SU-DHL-6 (cell line): ENCODE data around the gene TNN.

Source experiments
- H2AFZ ChIP-seq: fragments of 200-600 bp; sonication (generic); 2 replicates; pipeline ENCODE4 v1.6.1; 2014; ENCODE audit warnings: low read depth, mild to moderate bottlenecking, moderate library complexity, mixed read lengths, antibody characterized with exemption, low read length; ENCODE audit not compliant: severe bottlenecking
- H3F3A ChIP-seq: fragments of 200-600 bp; shearing (Covaris generic); 2 replicates; pipeline ENCODE4 v1.6.0; 2016; ENCODE audit warnings: antibody characterized with exemption, mild to moderate bottlenecking; ENCODE audit not compliant: insufficient read depth
- H3K27ac ChIP-seq: fragments of 200-600 bp; sonication (generic); 2 replicates; pipeline ENCODE4 v1.5.1; 2016; ENCODE audit warnings: low read depth, mild to moderate bottlenecking, low read length, moderate library complexity, mixed read lengths
- H3K27me3 ChIP-seq: fragments of 200-600 bp; sonication (generic), shearing (Covaris generic); 2 replicates; pipeline ENCODE4 v1.6.0; 2014; ENCODE audit warnings: mild to moderate bottlenecking, low read length
- H3K36me3 ChIP-seq: fragments of 200-600 bp; sonication (generic); 2 replicates; pipeline ENCODE4 v1.6.1; 2014; ENCODE audit warnings: mild to moderate bottlenecking, low read length, mixed read lengths
- H3K4me2 ChIP-seq: fragments of 300-600, 200-600 bp; shearing (Covaris generic), sonication (generic); 2 replicates; pipeline ENCODE4 v1.6.0; 2014; ENCODE audit warnings: low read length, low read depth, mild to moderate bottlenecking; ENCODE audit not compliant: poor library complexity, severe bottlenecking
- H3K4me3 ChIP-seq: fragments of 200-600 bp; sonication (generic); 2 replicates; pipeline ENCODE4 v1.5.1; 2014; ENCODE audit warnings: antibody characterized with exemption, low read length, mild to moderate bottlenecking, mixed read lengths; ENCODE audit not compliant: insufficient read depth, poor library complexity, severe bottlenecking
- H3K79me2 ChIP-seq: fragments of 200-600 bp; sonication (generic); 2 replicates; pipeline ENCODE4 v1.6.1; 2014; ENCODE audit warnings: mild to moderate bottlenecking, low read length, moderate library complexity; ENCODE audit not compliant: insufficient read depth
- H3K9ac ChIP-seq: fragments of 200-600 bp; sonication (generic); 2 replicates; pipeline ENCODE4 v1.7.0; 2014; ENCODE audit warnings: mild to moderate bottlenecking, low read length
- H3K9me2 ChIP-seq: fragments of 200-600 bp; sonication (generic); replicated peaks from 2 replicates; pipeline ENCODE4 v1.6.1; 2014; ENCODE audit warnings: low read length; ENCODE audit not compliant: insufficient read depth
- H3K9me3 ChIP-seq: fragments of 200-600 bp; sonication (generic); 2 replicates; pipeline ENCODE4 v1.6.1; 2014; ENCODE audit warnings: low read length, mixed read lengths; ENCODE audit not compliant: insufficient read depth
- H4K20me1 ChIP-seq: fragments of 200-600 bp; sonication (generic); 2 replicates; pipeline ENCODE4 v1.6.1; 2014; ENCODE audit warnings: low read depth, mild to moderate bottlenecking, antibody characterized with exemption, low read length, moderate library complexity, mixed read lengths
- EZH2phosphoT487 ChIP-seq: fragments of 200-600 bp; sonication (generic), shearing (Covaris generic); conservative IDR thresholded peaks from 2 replicates; pipeline ENCODE4 v1.6.1; 2018; ENCODE audit warnings: mild to moderate bottlenecking, antibody characterized with exemption, low read length, moderate library complexity, mixed read lengths
- TF ChIP-seq, protein P1 (sequence below): fragments of 200-600 bp; sonication (generic); IDR thresholded peaks from one replicate; pipeline ENCODE4 v1.5.1; 2017; ENCODE audit warnings: antibody characterized with exemption, mild to moderate bottlenecking, low read length, moderate library complexity; ENCODE audit not compliant: insufficient read depth, poor library complexity, severe bottlenecking

The TNN gene

DNA sequence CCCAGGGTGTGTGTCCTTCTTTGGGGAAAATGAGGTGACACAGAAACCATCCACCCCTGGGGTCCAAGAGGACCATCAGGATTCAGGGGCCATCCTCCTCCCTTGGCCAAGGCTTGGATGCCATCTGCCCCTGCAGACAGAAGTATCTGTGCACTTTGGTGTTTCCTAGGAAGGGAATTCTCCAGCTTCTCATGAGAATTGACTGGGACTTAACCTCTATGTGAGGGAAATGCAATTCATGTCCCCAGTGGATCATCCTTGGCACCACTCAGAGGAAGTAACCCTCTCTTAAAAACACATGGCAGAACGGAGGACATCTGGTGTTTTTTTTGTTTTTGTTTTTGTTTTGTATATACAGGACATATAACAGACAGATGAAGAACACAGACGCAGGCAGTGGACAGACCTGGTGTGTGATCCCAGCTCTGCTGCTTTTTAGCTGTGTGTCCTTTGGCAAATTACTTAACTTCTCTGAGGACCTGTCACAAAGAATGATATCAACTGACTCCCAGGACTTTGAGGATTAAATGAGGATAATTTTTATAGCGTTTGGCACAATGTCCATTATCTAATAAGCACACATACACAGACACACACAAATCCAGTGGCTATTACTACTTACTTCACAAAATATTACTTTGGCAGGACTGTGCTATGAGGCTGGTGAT lies 3.8 kb downstream of the TNN start:
- H3K27me3 ChIP-seq = no peaks in the 10 kb centered on the region

DNA sequence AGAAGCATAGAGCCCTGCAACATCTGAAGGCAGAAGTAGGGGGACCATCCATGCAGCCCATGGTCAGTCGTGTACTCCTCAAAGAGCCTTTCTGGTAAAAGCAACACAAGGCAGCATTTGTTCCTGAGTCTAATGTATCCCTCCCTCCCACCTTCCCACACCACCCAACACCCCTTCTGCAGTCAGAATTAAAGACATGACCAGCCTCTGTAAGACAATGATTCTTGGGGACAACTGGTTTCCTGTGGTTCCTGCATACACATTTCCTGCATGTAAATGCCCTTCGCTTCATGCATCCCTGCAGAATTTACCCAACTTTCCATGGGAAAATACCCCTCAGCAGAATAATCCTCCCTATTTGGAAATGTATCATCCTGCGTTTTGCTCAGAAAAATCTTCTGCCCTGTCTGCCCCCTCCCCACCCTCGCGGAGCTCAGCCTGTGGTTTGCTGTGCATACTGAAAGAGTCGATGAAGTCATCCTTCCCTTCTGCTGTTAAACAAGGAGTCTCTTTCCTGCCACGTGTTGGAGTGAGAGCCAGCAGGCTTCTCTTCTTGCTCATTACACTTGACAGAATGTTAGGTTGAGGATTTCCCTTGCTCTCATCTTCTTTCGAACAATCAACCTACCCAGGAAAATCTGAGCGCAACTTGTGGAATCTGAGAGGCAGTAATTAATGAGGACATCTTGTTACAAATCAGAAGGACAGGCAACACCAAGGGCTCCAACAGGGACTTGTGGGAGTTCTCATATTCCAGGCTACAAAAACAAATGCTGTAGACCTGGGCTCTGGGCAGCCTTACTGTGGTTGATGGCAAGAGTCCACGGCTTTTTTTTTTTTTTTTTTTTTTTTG lies 4.7 kb downstream of the TNN start:
- no peaks in the 10 kb centered on the region for H3K9me2 ChIP-seq
- TF ChIP-seq EZH2phosphoT487 = no peak
- TF ChIP-seq, protein P1, sequence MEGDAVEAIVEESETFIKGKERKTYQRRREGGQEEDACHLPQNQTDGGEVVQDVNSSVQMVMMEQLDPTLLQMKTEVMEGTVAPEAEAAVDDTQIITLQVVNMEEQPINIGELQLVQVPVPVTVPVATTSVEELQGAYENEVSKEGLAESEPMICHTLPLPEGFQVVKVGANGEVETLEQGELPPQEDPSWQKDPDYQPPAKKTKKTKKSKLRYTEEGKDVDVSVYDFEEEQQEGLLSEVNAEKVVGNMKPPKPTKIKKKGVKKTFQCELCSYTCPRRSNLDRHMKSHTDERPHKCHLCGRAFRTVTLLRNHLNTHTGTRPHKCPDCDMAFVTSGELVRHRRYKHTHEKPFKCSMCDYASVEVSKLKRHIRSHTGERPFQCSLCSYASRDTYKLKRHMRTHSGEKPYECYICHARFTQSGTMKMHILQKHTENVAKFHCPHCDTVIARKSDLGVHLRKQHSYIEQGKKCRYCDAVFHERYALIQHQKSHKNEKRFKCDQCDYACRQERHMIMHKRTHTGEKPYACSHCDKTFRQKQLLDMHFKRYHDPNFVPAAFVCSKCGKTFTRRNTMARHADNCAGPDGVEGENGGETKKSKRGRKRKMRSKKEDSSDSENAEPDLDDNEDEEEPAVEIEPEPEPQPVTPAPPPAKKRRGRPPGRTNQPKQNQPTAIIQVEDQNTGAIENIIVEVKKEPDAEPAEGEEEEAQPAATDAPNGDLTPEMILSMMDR = no peak
- no peaks in the 10 kb centered on the region for H3F3A ChIP-seq
- H3K36me3 ChIP-seq = no peaks in the 10 kb centered on the region
- H3K9ac ChIP-seq = no peak overlapping the region
- no peaks in the 10 kb centered on the region for H3K9me3 ChIP-seq
- H3K79me2 ChIP-seq = no peaks in the 10 kb centered on the region
- H3K27me3 ChIP-seq = no peaks in the 10 kb centered on the region
- no peak overlapping the region for H3K4me3 ChIP-seq
- H3K4me2 ChIP-seq = no peak overlapping the region
- no peak overlapping the region for H3K27ac ChIP-seq
- no peak overlapping the region for H2AFZ ChIP-seq
- no peaks in the 10 kb centered on the region for H4K20me1 ChIP-seq

More for the DNA sequence above, 3.8 kb downstream of the TNN start:
- no peak overlapping the region for H2AFZ ChIP-seq
- no peaks in the 10 kb centered on the region for H3K9me3 ChIP-seq
- H3K4me2 ChIP-seq = no peak overlapping the region
- no peak overlapping the region for H3K4me3 ChIP-seq
- H3K36me3 ChIP-seq = no peaks in the 10 kb centered on the region
- H3K9ac ChIP-seq = no peak overlapping the region
- H3F3A ChIP-seq = no peaks in the 10 kb centered on the region
- H3K9me2 ChIP-seq = no peaks in the 10 kb centered on the region
- no peaks in the 10 kb centered on the region for H3K79me2 ChIP-seq
- no peak overlapping the region for H3K27ac ChIP-seq
- no peaks in the 10 kb centered on the region for H4K20me1 ChIP-seq
- TF ChIP-seq, protein P1 = no peak
- TF ChIP-seq EZH2phosphoT487 = no peak

DNA sequence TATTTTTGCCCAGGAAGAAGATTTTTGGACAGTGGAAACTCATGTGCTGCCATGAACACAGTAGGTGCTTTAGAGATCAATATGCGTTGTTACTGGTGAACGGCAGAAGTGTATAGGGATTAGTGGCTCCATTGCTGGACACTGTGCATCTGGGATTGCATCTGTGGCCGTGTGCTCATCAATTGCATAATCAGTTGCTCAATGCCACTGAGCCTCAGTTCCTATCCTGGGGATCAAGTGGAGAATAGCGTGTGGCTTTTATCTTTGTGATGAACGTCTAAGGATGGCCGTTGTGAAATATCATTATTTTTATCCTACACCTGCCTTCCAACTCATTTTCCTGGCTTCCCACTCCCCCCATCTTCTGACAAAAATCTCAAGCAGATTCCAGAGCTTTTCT lies 5.4 kb downstream of the TNN start:
- Histone ChIP-seq H2AFZ (no peak overlapping the region), H3K79me2 (no peaks in the 10 kb centered on the region), H3K4me2 (no peak overlapping the region), H3K27ac (no peak overlapping the region), H4K20me1 (no peaks in the 10 kb centered on the region), H3F3A (no peaks in the 10 kb centered on the region), H3K36me3 (no peaks in the 10 kb centered on the region), H3K9me2 (no peaks in the 10 kb centered on the region), H3K9me3 (no peaks in the 10 kb centered on the region), H3K4me3 (no peak overlapping the region), H3K27me3 (no peaks in the 10 kb centered on the region), H3K9ac (no peak overlapping the region)
- TF ChIP-seq, protein P1 = no peak
- TF ChIP-seq EZH2phosphoT487 = no peak
